Measurements from ENCODE around the gene DYSF.

DYSF gene

GRCh38 chr2:71561441-71562267, 108.3 kb downstream of the DYSF start:
- TF ChIP-seq CTCF (IDR thresholded peaks at IDR 0.05; ENCODE audit: borderline replicate concordance, control extremely low read depth, extremely low read depth, insufficient read depth, missing control alignments): no peak
- no peak for DNase-seq (ENCODE audit: low spot score)
- in situ Hi-C loops (cut with MboI; ENCODE audit: low sequenced_read_pairs, unreplicated experiment): no loop called here

GRCh38 chr2:71562518-71562917, 109.2 kb downstream of the DYSF start:
- in situ Hi-C loops (cut with MboI; ENCODE audit: low sequenced_read_pairs, unreplicated experiment): no loop called here
- TF ChIP-seq CTCF (IDR thresholded peaks at IDR 0.05; ENCODE audit: borderline replicate concordance, control extremely low read depth, extremely low read depth, insufficient read depth, missing control alignments): no peak
- DNase-seq (ENCODE audit: low spot score): no peak

- no peak for DNase-seq (ENCODE audit: low spot score)
- TF ChIP-seq CTCF (IDR thresholded peaks at IDR 0.05; ENCODE audit: borderline replicate concordance, control extremely low read depth, extremely low read depth, insufficient read depth, missing control alignments): no peak
- in situ Hi-C loops (cut with MboI; ENCODE audit: low sequenced_read_pairs, unreplicated experiment): no loop called here
Observed at GRCh38 chr2:71563872-71564271, 110.5 kb downstream of the DYSF start.

GRCh38 chr2:71564361-71564760, 111.0 kb downstream of the DYSF start:
- TF ChIP-seq CTCF (IDR thresholded peaks at IDR 0.05; ENCODE audit: borderline replicate concordance, control extremely low read depth, extremely low read depth, insufficient read depth, missing control alignments): no peak
- in situ Hi-C loops (cut with MboI; ENCODE audit: low sequenced_read_pairs, unreplicated experiment): no loop called here
- DNase-seq (ENCODE audit: low spot score): no peak

GRCh38 chr2:71564790-71565189, 111.4 kb downstream of the DYSF start:
- no peak for DNase-seq (ENCODE audit: low spot score)
- in situ Hi-C loops (cut with MboI; ENCODE audit: low sequenced_read_pairs, unreplicated experiment): no loop called here
- no peak for TF ChIP-seq CTCF (IDR thresholded peaks at IDR 0.05; ENCODE audit: borderline replicate concordance, control extremely low read depth, extremely low read depth, insufficient read depth, missing control alignments)

- no peak for DNase-seq (ENCODE audit: low spot score)
- in situ Hi-C loops (cut with MboI; ENCODE audit: low sequenced_read_pairs, unreplicated experiment): no loop called here
- TF ChIP-seq CTCF (IDR thresholded peaks at IDR 0.05; ENCODE audit: borderline replicate concordance, control extremely low read depth, extremely low read depth, insufficient read depth, missing control alignments): no peak
Observed at GRCh38 chr2:71566372-71566771, 113.0 kb downstream of the DYSF start.

Data from GM13976 (cell line).